Testis (tissue), 2 donors: ENCODE data around the gene CBLB.

ENCODE experiments used
- POLR2A ChIP-seq: fragments of 450-650 bp; IDR thresholded peaks from one replicate; pipeline ENCODE4 v1.6.1; 2017; ENCODE audit warnings: antibody characterized with exemption, mild to moderate bottlenecking, moderate library complexity
- TF ChIP-seq, protein P1 (sequence below), 3 experiments: fragments of 450-650 bp in 2 of 3; fragments of 200-600 bp in 1 of 3; sonication (generic) in 1 of 3; IDR thresholded peaks; one replicate each; pipeline ENCODE4 v1.5.1; 2016 to 2019; ENCODE audit warnings: antibody characterized with exemption in 3 of 3, mild to moderate bottlenecking in 2 of 3, moderate library complexity in 1 of 3

GRCh38 chr3:105745046-105745445, 123.8 kb downstream of the CBLB start:
- TF ChIP-seq, protein P1, sequence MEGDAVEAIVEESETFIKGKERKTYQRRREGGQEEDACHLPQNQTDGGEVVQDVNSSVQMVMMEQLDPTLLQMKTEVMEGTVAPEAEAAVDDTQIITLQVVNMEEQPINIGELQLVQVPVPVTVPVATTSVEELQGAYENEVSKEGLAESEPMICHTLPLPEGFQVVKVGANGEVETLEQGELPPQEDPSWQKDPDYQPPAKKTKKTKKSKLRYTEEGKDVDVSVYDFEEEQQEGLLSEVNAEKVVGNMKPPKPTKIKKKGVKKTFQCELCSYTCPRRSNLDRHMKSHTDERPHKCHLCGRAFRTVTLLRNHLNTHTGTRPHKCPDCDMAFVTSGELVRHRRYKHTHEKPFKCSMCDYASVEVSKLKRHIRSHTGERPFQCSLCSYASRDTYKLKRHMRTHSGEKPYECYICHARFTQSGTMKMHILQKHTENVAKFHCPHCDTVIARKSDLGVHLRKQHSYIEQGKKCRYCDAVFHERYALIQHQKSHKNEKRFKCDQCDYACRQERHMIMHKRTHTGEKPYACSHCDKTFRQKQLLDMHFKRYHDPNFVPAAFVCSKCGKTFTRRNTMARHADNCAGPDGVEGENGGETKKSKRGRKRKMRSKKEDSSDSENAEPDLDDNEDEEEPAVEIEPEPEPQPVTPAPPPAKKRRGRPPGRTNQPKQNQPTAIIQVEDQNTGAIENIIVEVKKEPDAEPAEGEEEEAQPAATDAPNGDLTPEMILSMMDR (IDR thresholded peaks at IDR 0.05), result no peak
- no peak for TF ChIP-seq POLR2A
